ENCODE measurements around the gene UIMC1.

The UIMC1 gene

DNA sequence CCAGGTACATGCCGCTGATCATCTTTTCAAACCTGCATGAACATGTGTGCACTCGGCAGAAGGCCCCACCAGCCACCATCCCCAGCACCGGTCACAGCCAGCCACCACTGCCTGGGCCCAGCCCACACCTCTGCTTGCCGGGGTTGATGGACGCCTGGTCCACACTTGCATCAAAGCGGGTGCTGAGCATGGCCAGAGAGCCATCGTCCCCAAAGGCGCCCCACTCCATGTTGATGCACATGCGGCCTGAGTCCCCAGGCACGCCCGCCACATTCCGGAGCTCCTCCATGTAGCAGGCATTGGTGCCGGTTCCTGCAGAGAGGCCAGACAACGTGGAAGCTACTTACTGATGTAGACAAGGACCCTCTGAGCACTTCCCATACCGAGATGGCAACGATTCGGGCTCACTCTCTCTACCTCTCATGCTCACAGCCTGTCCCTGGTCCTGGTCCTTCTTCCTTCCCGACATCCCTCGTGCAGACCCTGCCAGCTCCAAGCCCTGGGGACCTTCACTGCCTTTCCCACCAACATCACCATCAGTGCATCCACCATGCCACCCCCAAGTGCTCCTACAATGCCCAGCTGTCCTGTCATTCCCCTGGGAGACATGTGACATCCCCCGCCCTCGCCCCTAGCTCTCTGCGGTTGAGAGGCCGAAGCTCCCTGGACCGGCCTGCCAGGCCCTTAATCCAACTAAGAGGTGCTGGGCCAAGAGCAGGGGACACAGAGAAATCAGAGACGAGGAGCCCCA lies 124.6 kb downstream of the UIMC1 start:
- no peaks in the 10 kb centered on the region for H3K79me2 ChIP-seq (ENCODE audit: insufficient read depth, low read length)
- H3K9me2 ChIP-seq (replicated peaks; ENCODE audit: insufficient read depth, low read length): no peaks in the 10 kb centered on the region
- no peaks in the 10 kb centered on the region for H4K20me1 ChIP-seq (ENCODE audit: low read depth, low read length)
- H3K9ac ChIP-seq (ENCODE audit: low read length): no peak overlapping the region
- H3K4me2 ChIP-seq (ENCODE audit: low read depth, low read length, poor library complexity, severe bottlenecking): no peak overlapping the region
- no peaks in the 10 kb centered on the region for H3K9me3 ChIP-seq (ENCODE audit: insufficient read depth, low read length)
- H3K27me3 ChIP-seq (ENCODE audit: low read length): no peaks in the 10 kb centered on the region
- H3K36me3 ChIP-seq (ENCODE audit: low read length): no peaks in the 10 kb centered on the region
- no peak overlapping the region for H3K27ac ChIP-seq (ENCODE audit: low read depth, low read length)
- no peak overlapping the region for H3K4me3 ChIP-seq (ENCODE audit: insufficient read depth, low read length, poor library complexity, severe bottlenecking)
- H2AFZ ChIP-seq (ENCODE audit: low read depth, low read length, severe bottlenecking): no peak overlapping the region
- no peak for TF ChIP-seq EZH2phosphoT487 (conservative IDR thresholded peaks at IDR 0.05; ENCODE audit: low read length)
- TF ChIP-seq, protein P1, sequence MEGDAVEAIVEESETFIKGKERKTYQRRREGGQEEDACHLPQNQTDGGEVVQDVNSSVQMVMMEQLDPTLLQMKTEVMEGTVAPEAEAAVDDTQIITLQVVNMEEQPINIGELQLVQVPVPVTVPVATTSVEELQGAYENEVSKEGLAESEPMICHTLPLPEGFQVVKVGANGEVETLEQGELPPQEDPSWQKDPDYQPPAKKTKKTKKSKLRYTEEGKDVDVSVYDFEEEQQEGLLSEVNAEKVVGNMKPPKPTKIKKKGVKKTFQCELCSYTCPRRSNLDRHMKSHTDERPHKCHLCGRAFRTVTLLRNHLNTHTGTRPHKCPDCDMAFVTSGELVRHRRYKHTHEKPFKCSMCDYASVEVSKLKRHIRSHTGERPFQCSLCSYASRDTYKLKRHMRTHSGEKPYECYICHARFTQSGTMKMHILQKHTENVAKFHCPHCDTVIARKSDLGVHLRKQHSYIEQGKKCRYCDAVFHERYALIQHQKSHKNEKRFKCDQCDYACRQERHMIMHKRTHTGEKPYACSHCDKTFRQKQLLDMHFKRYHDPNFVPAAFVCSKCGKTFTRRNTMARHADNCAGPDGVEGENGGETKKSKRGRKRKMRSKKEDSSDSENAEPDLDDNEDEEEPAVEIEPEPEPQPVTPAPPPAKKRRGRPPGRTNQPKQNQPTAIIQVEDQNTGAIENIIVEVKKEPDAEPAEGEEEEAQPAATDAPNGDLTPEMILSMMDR (IDR thresholded peaks at IDR 0.05; ENCODE audit: insufficient read depth, low read length, poor library complexity, severe bottlenecking): no peak
- no peaks in the 10 kb centered on the region for H3F3A ChIP-seq (ENCODE audit: insufficient read depth)

DNA sequence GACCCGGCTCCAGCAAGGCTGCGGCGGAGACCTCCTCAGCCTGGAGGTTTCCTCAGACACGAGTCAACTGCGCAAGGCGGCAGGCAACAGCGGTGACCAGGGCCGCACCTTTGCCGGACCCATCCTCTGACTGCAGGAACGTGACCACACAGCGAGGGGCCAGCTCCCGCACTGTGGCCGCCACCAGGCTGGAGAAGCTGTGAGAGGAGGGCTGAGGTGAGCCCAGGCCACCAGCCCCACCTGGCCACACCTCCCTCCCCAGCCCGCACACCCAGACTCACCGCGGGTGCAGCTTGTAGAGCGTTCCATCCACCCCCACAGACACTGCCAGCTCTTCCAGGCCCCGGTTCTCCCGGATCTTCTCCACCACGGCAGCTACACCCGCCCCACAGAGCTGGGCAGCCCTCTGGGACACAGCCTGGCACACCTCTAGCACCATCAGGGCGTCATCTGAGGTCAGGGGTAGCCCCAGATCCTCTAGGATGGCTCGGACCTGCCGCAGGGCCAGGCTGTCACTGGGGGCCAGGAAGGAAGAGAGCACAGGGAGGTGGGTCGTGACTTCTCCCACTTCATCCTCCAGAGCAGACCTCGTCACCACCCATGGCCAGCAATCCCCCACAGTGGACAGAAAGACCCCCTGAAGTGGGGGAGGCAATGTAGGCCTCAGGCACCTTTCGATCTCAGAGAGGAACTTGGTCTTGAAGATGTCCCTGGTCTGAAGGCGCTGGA lies 125.4 kb downstream of the UIMC1 start:
- no peak overlapping the region for H3K27ac ChIP-seq (ENCODE audit: low read depth, low read length)
- H3K36me3 ChIP-seq (ENCODE audit: low read length): no peaks in the 10 kb centered on the region
- no peak overlapping the region for H3K4me2 ChIP-seq (ENCODE audit: low read depth, low read length, poor library complexity, severe bottlenecking)
- no peaks in the 10 kb centered on the region for H4K20me1 ChIP-seq (ENCODE audit: low read depth, low read length)
- no peak overlapping the region for H2AFZ ChIP-seq (ENCODE audit: low read depth, low read length, severe bottlenecking)
- H3K79me2 ChIP-seq (ENCODE audit: insufficient read depth, low read length): no peaks in the 10 kb centered on the region
- no peaks in the 10 kb centered on the region for H3K9me3 ChIP-seq (ENCODE audit: insufficient read depth, low read length)
- TF ChIP-seq, protein P1 (IDR thresholded peaks at IDR 0.05; ENCODE audit: insufficient read depth, low read length, poor library complexity, severe bottlenecking): no peak
- no peak for TF ChIP-seq EZH2phosphoT487 (conservative IDR thresholded peaks at IDR 0.05; ENCODE audit: low read length)
- H3K27me3 ChIP-seq (ENCODE audit: low read length): no peaks in the 10 kb centered on the region
- no peak overlapping the region for H3K4me3 ChIP-seq (ENCODE audit: insufficient read depth, low read length, poor library complexity, severe bottlenecking)
- H3K9me2 ChIP-seq (replicated peaks; ENCODE audit: insufficient read depth, low read length): no peaks in the 10 kb centered on the region
- no peaks in the 10 kb centered on the region for H3F3A ChIP-seq (ENCODE audit: insufficient read depth)
- H3K9ac ChIP-seq (ENCODE audit: low read length): no peak overlapping the region

DNA sequence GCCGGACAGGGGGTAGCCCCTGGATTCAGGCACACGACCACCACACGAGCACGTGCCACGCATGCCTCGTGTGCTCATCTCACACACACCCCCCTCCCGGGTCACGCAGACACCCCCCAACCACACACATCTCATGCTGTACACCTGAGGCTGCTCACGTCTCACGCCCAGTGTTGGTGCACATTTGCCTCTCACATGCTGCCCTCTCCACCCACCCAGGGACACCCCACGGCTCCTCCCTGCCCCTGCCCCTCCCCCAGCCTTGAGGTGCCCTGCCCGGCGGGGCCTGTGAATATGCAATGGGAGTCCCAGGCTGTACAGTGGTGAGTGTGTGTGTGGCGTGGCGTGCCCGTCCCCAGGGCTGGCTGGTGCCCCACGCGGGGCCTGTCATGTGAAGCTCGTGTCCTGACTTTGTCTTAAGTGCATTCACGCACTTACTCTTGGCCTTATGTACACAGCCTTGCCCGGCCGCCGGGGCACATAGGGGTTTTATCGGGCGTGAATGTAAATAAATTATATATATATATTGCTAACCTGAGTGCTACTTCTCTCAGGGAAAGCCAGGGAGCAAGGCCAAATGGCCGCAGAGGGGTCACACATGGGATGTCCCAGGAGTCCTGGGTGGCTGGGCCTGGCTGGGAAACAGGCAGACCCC lies 126.1 kb downstream of the UIMC1 start:
- Histone ChIP-seq H3K27ac (ENCODE audit: low read depth, low read length) (no peak overlapping the region), H4K20me1 (ENCODE audit: low read depth, low read length) (no peaks in the 10 kb centered on the region), H3K27me3 (ENCODE audit: low read length) (no peaks in the 10 kb centered on the region), H3F3A (ENCODE audit: insufficient read depth) (no peaks in the 10 kb centered on the region), H3K79me2 (ENCODE audit: insufficient read depth, low read length) (no peaks in the 10 kb centered on the region), H3K9ac (ENCODE audit: low read length) (no peak overlapping the region), H3K4me3 (ENCODE audit: insufficient read depth, low read length, poor library complexity, severe bottlenecking) (no peak overlapping the region), H3K36me3 (ENCODE audit: low read length) (no peaks in the 10 kb centered on the region), H3K9me3 (ENCODE audit: insufficient read depth, low read length) (no peaks in the 10 kb centered on the region), H3K4me2 (ENCODE audit: low read depth, low read length, poor library complexity, severe bottlenecking) (no peak overlapping the region), H3K9me2 (replicated peaks; ENCODE audit: insufficient read depth, low read length) (no peaks in the 10 kb centered on the region), H2AFZ (ENCODE audit: low read depth, low read length, severe bottlenecking) (no peak overlapping the region)
- TF ChIP-seq, protein P1 (IDR thresholded peaks at IDR 0.05; ENCODE audit: insufficient read depth, low read length, poor library complexity, severe bottlenecking): no peak
- TF ChIP-seq EZH2phosphoT487 (conservative IDR thresholded peaks at IDR 0.05; ENCODE audit: low read length): no peak

Measured in SU-DHL-6 (cell line).